GM12891 (cell line): ENCODE data around the gene PLD1.
"Not testable (repeated sequence)": the region's sequence is repeated elsewhere in the genome, so short reads cannot be mapped to it uniquely, and the experiment has no call there.

Experiments
- PAX5 ChIP-seq: IDR thresholded peaks from 2 replicates; pipeline ENCODE4 v1.6.1; 2011; ENCODE audit warnings: low read length, moderate library complexity, mild to moderate bottlenecking; ENCODE audit not compliant: insufficient read depth, severe bottlenecking
- POLR2A ChIP-seq: IDR thresholded peaks from 2 replicates; pipeline ENCODE4 v1.6.1; 2011; ENCODE audit warnings: low read depth, low read length, control low read depth
- POLR2AphosphoS5 ChIP-seq: IDR thresholded peaks from 2 replicates; pipeline ENCODE4 v1.6.1; 2011; ENCODE audit warnings: low read depth, low read length, control low read depth
- TAF1 ChIP-seq: IDR thresholded peaks from 2 replicates; pipeline ENCODE4 v1.6.1; 2011; ENCODE audit warnings: low read depth, low read length, control low read depth

DNA sequence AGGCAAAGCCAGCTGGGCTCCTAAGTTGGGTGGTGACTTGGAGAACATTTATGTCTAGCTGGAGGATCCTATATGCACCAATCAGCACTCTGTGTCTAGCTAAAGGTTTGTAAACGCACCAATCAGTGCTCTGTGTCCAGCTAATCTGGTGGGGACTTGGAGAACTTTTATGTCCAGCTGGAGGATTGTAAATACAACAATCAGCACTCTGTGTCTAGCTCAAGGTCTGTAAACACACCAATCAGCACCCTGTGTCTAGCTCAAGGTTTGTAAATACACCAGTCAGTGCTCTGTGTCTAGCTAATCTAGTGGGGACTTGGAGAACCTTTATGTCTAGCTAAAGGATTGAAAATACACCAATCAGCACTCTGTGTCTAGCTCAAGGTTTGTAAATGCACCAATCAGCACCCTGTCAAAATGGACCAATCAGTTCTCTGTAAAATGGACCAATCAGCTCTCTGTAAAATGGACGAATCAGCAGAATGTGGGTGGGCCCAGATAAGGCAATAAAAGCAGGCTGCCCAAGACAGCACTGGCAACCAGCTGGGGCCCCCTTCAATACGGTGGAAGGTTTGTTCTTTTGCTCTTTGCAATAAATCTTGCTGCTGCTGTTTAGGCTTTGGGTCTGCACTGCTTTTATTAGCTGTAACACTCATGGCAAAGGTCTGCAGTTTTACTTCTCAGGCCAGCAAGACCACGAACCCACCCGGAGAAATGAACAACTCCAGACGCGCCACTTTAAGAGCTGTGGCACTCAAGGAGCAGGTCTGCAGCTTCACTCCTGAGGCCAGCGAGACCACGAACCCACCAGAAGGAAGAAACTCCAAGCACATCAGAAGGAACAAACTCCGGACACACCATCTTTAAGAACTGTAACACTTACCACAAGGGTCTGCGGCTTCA, 63.7 kb downstream of the PLD1 start:
- TF ChIP-seq TAF1, POLR2AphosphoS5, POLR2A, PAX5: not testable (repeated sequence)
